ENCODE data around the gene SOX1.

SOX1 gene

DNA sequence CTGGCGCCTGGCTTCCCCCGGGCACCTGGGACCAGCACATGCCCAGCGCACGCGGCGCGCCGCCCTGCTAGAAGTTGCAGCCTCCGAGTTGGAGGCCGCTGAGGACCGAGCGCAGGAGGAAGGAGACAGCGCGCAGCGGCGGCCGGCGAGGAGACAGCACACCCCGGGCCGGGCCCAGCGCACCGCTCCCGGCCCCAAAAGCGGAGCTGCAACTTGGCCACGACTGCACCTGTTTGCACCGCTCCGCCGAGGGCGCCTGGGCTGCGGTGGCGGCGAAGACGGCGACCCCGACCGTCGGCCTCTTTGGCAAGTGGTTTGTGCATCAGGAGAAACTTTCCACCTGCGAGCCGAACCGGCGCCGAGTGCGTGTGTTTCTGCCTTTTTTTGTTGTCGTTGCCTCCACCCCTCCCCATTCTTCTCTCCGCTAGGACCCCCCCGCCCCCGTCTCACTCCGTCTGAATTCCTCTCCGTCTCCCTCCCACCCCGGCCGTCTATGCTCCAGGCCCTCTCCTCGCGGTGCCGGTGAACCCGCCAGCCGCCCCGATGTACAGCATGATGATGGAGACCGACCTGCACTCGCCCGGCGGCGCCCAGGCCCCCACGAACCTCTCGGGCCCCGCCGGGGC is at the start of gene SOX1:
Gene SOX1 (plus strand): TSS at position 34 of the 626 bp plus-strand sequence. CDS start 510 bp downstream, at position 544.
- DNase-seq (ENCODE audit: extremely low read depth, low read depth) = no peak
- TF ChIP-seq, protein P1, sequence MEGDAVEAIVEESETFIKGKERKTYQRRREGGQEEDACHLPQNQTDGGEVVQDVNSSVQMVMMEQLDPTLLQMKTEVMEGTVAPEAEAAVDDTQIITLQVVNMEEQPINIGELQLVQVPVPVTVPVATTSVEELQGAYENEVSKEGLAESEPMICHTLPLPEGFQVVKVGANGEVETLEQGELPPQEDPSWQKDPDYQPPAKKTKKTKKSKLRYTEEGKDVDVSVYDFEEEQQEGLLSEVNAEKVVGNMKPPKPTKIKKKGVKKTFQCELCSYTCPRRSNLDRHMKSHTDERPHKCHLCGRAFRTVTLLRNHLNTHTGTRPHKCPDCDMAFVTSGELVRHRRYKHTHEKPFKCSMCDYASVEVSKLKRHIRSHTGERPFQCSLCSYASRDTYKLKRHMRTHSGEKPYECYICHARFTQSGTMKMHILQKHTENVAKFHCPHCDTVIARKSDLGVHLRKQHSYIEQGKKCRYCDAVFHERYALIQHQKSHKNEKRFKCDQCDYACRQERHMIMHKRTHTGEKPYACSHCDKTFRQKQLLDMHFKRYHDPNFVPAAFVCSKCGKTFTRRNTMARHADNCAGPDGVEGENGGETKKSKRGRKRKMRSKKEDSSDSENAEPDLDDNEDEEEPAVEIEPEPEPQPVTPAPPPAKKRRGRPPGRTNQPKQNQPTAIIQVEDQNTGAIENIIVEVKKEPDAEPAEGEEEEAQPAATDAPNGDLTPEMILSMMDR (IDR thresholded peaks at IDR 0.05; ENCODE audit: low read depth, low read length, missing control alignments) = no peak
- H3K4me3 ChIP-seq (replicated peaks; ENCODE audit: low read depth, low read length) = no peak within 1 kb of the TSS

DNA sequence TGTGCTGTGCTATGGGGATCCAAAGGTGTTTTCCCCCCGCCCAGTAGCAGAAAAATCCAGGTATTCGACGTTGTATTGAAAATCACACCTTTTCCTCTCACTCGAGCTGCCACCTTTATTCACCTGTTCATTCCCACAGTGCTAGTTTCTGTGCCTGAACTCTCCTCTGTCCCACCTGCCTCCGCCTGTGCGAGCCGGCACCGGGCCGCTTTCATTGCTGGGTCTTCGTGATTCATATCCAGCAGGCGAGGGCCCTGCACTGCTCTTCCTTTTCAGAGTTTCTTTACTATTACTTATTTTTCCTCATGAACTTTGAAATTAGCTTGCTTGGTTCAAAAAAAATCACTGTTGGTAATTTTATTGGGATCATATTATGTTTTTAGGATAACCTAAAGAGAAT is 42.4 kb upstream of the SOX1 start:
- H3K4me3 ChIP-seq (replicated peaks; ENCODE audit: low read depth, low read length) = no peak overlapping the region
- DNase-seq (ENCODE audit: extremely low read depth, low read depth) = no peak
- TF ChIP-seq, protein P1 (IDR thresholded peaks at IDR 0.05; ENCODE audit: low read depth, low read length, missing control alignments) = no peak

DNA sequence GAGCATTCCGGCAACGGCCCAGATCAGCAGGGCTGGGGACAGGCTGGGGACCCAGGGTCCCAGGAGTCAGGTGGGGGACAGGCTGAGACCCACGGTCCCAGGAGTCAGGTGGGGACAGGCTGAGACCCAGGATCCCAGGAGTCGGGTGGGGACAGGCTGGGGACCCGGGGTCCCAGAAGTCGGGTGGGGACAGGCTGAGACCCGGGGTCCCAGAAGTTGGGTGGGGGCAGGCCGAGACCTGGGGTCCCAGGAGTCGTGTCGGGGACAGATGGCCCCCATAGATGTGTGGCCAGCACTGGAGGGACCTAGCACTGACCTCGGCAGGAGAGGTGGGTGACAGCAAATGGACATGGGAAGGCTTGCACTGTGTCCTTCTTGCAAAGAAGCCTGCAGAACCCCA is 39.7 kb upstream of the SOX1 start:
- TF ChIP-seq, protein P1 (IDR thresholded peaks at IDR 0.05; ENCODE audit: low read depth, low read length, missing control alignments) = no peak
- no peak for DNase-seq (ENCODE audit: extremely low read depth, low read depth)
- no peak overlapping the region for H3K4me3 ChIP-seq (replicated peaks; ENCODE audit: low read depth, low read length)

DNA sequence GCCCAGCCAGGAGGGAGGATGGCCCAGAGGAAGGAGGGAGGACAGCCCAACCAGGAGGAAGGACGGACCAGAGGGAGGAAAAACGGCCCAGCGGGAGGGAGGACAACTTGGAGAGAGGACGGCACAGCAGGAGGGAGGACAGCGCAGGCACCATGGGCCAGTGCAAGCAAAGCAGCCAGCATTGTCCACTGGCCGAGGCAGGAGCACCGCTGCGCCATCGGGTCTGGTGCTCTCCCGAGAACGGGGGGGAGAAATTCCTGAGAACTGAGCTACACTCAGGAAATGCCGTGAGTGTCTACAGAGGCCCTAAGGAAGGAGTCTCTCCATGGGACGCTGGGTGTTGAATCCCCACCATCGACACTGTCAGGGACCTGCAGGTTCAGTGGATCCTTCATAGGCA is 38.5 kb upstream of the SOX1 start:
- H3K4me3 ChIP-seq (replicated peaks; ENCODE audit: low read depth, low read length) = no peak overlapping the region
- TF ChIP-seq, protein P1 (IDR thresholded peaks at IDR 0.05; ENCODE audit: low read depth, low read length, missing control alignments) = no peak
- no peak for DNase-seq (ENCODE audit: extremely low read depth, low read depth)

DNA sequence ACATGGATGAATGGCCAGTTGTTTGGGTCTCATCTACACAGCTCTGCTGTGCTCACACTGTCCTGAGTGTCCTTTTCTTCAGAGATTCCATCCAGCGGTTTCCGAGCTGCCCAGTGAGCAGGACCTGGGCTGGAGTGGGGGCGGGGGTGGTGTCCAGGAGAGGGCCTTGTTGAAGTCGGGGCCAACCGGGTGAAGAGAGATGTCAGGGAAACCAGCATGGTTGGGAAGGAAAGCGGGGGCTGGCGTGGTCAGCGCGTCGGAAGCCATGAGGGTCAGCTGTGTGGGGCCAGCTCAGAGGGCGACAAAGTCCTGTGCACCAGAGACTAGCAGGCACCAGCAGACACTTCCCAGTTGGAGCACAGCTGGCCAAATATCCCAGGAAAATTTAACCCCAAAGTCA is 37.8 kb upstream of the SOX1 start:
- TF ChIP-seq, protein P1 (IDR thresholded peaks at IDR 0.05; ENCODE audit: low read depth, low read length, missing control alignments) = no peak
- H3K4me3 ChIP-seq (replicated peaks; ENCODE audit: low read depth, low read length) = no peak overlapping the region

DNA sequence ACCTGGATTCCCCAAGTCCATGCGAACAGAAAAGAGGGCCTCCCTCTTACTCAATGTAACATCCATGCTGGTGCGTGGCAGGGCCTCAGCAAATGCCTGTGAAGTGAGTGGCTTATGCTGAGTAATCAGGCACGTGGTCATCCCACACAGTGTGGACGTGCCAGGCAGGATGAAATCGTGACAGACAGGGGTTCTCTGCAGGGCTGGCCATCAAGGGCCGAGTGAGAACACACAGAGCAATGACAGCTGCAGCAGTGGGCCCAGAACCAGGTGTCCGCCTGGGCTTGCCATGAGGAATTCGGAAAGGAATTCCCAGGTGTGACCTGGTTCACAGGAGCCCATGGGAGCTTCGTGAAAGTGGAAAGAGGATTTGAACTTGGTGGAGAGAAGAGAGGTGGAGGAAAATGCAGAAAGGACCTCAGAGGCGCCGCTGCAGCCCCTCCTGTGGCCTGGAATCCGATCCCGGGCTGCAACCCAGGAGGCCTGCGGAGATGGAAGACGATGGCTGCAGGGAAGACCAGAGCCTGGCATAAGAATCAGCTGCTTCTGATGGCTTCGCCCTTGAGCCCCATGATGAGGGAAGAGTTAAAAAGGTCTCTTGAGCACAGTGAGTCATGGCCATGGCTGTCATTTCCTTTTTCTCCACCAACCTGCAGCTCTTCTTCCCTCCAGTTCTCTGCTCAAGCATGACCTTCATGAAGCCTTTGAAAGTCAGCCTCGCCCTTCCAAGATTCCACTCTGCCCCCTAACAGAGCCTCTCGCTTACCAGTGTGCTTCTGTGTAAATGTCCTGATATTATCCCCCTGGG is 34.6 kb upstream of the SOX1 start:
- H3K4me3 ChIP-seq (replicated peaks; ENCODE audit: low read depth, low read length) = no peak overlapping the region
- DNase-seq (ENCODE audit: extremely low read depth, low read depth) = no peak
- TF ChIP-seq, protein P1 (IDR thresholded peaks at IDR 0.05; ENCODE audit: low read depth, low read length, missing control alignments) = no peak

More for the DNA sequence above, 37.8 kb upstream of the SOX1 start:
- no peak for DNase-seq (ENCODE audit: extremely low read depth, low read depth)
